NCI-H2171 (cell line): ENCODE measurements around the gene TNKS1BP1.
"Not testable (repeated sequence)": the region's sequence is repeated elsewhere in the genome, so short reads cannot be mapped to it uniquely, and the experiment has no call there.

Source experiments
- DNase-seq: peaks from one replicate; lab custom pipeline; 2025; lab: John Stamatoyannopoulos, UW

The TNKS1BP1 gene

GRCh38 chr11:57353446-57353845 lies 28.7 kb upstream of the TNKS1BP1 start:
- DNase-seq: no peak

GRCh38 chr11:57353036-57353435 lies 28.3 kb upstream of the TNKS1BP1 start:
- no peak for DNase-seq

GRCh38 chr11:57349491-57350274 lies 24.9 kb upstream of the TNKS1BP1 start:
- no peak for DNase-seq

GRCh38 chr11:57348636-57349313 lies 24.0 kb upstream of the TNKS1BP1 start:
- DNase-seq: no peak

GRCh38 chr11:57348052-57348451 lies 23.3 kb upstream of the TNKS1BP1 start:
- DNase-seq: no peak

GRCh38 chr11:57347336-57347735 lies 22.6 kb upstream of the TNKS1BP1 start:
- no peak for DNase-seq

GRCh38 chr11:57345555-57346211 lies 20.9 kb upstream of the TNKS1BP1 start:
- DNase-seq: peak; percentile 76

- no peak for DNase-seq
Observed at GRCh38 chr11:57344826-57345225, 20.1 kb upstream of the TNKS1BP1 start.

GRCh38 chr11:57343825-57344224 lies 19.1 kb upstream of the TNKS1BP1 start:
- DNase-seq: peak; percentile 58

GRCh38 chr11:57342702-57343101 lies 17.9 kb upstream of the TNKS1BP1 start:
- DNase-seq: no peak

GRCh38 chr11:57341250-57341808 lies 16.6 kb upstream of the TNKS1BP1 start:
- no peak for DNase-seq

GRCh38 chr11:57340039-57340615 lies 15.4 kb upstream of the TNKS1BP1 start:
- no peak for DNase-seq

GRCh38 chr11:57339328-57339727 lies 14.6 kb upstream of the TNKS1BP1 start:
- DNase-seq: no peak

GRCh38 chr11:57338142-57338541 lies 13.4 kb upstream of the TNKS1BP1 start, which contains the start of gene P2RX3:
Gene P2RX3 (plus strand): TSS chr11:57338352. CDS start chr11:57338551, 199 bp downstream.
- DNase-seq: peak; percentile 35

GRCh38 chr11:57336856-57337255 lies 12.1 kb upstream of the TNKS1BP1 start:
- DNase-seq: not testable (repeated sequence)

GRCh38 chr11:57336111-57336666 lies 11.4 kb upstream of the TNKS1BP1 start:
- DNase-seq: no peak

GRCh38 chr11:57335343-57336110 lies 10.8 kb upstream of the TNKS1BP1 start, which contains the start of gene SSRP1:
Gene SSRP1 (minus strand): TSS chr11:57335892. CDS start chr11:57335121, 771 bp downstream.
- DNase-seq: peak; percentile 96

- DNase-seq: no peak
Observed at GRCh38 chr11:57335023-57335342, 10.2 kb upstream of the TNKS1BP1 start.

GRCh38 chr11:57332694-57333440 lies 8.1 kb upstream of the TNKS1BP1 start:
- DNase-seq: no peak

GRCh38 chr11:57331720-57332119 lies 7.0 kb upstream of the TNKS1BP1 start:
- no peak for DNase-seq
